Measurements from ENCODE around the gene POLR2J. TPM values are rescaled to one million over a fixed set of nuclear protein-coding genes. Genes with fewer than 3 reads are reported as not detected.

POLR2J gene
- total RNA-seq, 2 experiments from 2014 or later: 35.8 to 39.7 TPM

GRCh38 chr7:102463841-102464576 is 14.7 kb downstream of the POLR2J start:
- intact Hi-C loops (cut with DNase I, micrococcal nuclease): loop anchor here in 1 of 2 experiments (1.0 to 10.0 kb wide), 2 partner anchors 31 to 1379 kb away; partner anchors contain the start of genes ORAI2 and TRIM56

GRCh38 chr7:102460467-102460866 is 18.3 kb downstream of the POLR2J start:
- no peak overlapping the region for H3K27ac Mint-ChIP-seq
- Histone ChIP-seq H3K36me3 (ENCODE audit: insufficient read depth, low read length) (peaks cover 37% of the 10 kb centered on the region), H3K4me3 (ENCODE audit: low read length) (no peak overlapping the region), H3K4me1 (ENCODE audit: insufficient read depth, low read length) (peaks cover 34% of the 10 kb centered on the region), H3K27me3 (ENCODE audit: control insufficient read depth in 1 of 2, insufficient read depth in 2 of 2, low read length in 2 of 2) (no peaks in the 10 kb centered on the region), H3K27ac (ENCODE audit: low read depth in 1 of 2, low read length in 2 of 2) (no peak overlapping the region), H3K9me3 (ENCODE audit: control insufficient read depth in 1 of 2, insufficient read depth in 1 of 2, low read length in 2 of 2) (no peaks in the 10 kb centered on the region)
- no peaks in the 10 kb centered on the region for H3K27me3 Mint-ChIP-seq
- no peak for TF ChIP-seq CTCF (IDR thresholded peaks at IDR 0.05)
- ATAC-seq (ENCODE audit: poor library complexity): no peak
- no peaks in the 10 kb centered on the region for H3K9me3 Mint-ChIP-seq
- DNase-seq: no peak
- intact Hi-C loops (cut with DNase I, micrococcal nuclease): loop anchor here in 1 of 2 experiments (10.0 kb wide), 1 partner anchor 1376 kb away; the partner anchor contains the start of gene TRIM56
- POLR2A ChIA-PET: no interaction called here
- CTCF ChIA-PET: no interaction called here
- H3K4me3 Mint-ChIP-seq: no peak overlapping the region
- peaks cover 18% of the 10 kb centered on the region for H3K4me1 Mint-ChIP-seq (ENCODE audit: low read depth)
- H3K36me3 Mint-ChIP-seq (ENCODE audit: low read depth): peaks cover 30% of the 10 kb centered on the region

More at GRCh38 chr7:102463841-102464576, 14.7 kb downstream of the POLR2J start:
- H3K9me3 Mint-ChIP-seq: no peaks in the 10 kb centered on the region
- Histone ChIP-seq H3K4me1 (ENCODE audit: insufficient read depth, low read length) (peaks cover 52% of the 10 kb centered on the region), H3K4me3 (ENCODE audit: low read length) (peak overlapping the region; percentile 99), H3K27ac (ENCODE audit: low read depth in 1 of 2, low read length in 2 of 2) (peak overlapping the region; percentile 29 to 46), H3K27me3 (ENCODE audit: control insufficient read depth in 1 of 2, insufficient read depth in 2 of 2, low read length in 2 of 2) (no peaks in the 10 kb centered on the region), H3K36me3 (ENCODE audit: insufficient read depth, low read length) (peaks cover 22% of the 10 kb centered on the region), H3K9me3 (ENCODE audit: control insufficient read depth in 1 of 2, insufficient read depth in 1 of 2, low read length in 2 of 2) (no peaks in the 10 kb centered on the region)
- peak overlapping the region; percentile 75 for H3K27ac Mint-ChIP-seq
- ATAC-seq (ENCODE audit: poor library complexity) (no peak), DNase-seq (no peak)
- POLR2A ChIA-PET: interaction anchor here (0.7 to 3.8 kb wide), 6 partner anchors 26 to 72 kb away, joined by 3 to 25 read pairs (median 3); partner anchors contain the start of gene PRKRIP1
- peaks cover 17% of the 10 kb centered on the region for H3K36me3 Mint-ChIP-seq (ENCODE audit: low read depth)
- CTCF ChIA-PET: interaction anchor here (0.6 to 2.8 kb wide), 4 partner anchors 15 to 60 kb away, joined by 3 to 13 read pairs (median 4); no protein-coding TSS in a partner anchor
- TF ChIP-seq CTCF (IDR thresholded peaks at IDR 0.05): no peak
- H3K4me1 Mint-ChIP-seq (ENCODE audit: low read depth): peaks cover 34% of the 10 kb centered on the region
- H3K4me3 Mint-ChIP-seq: peak overlapping the region; percentile 92
- H3K27me3 Mint-ChIP-seq: no peaks in the 10 kb centered on the region

- Mint-ChIP-seq H3K27me3 (no peaks in the 10 kb centered on the region), H3K36me3 (ENCODE audit: low read depth) (peaks cover 30% of the 10 kb centered on the region), H3K9me3 (no peaks in the 10 kb centered on the region), H3K4me3 (no peak overlapping the region), H3K4me1 (ENCODE audit: low read depth) (peaks cover 14% of the 10 kb centered on the region), H3K27ac (no peak overlapping the region)
- Histone ChIP-seq H3K27ac (ENCODE audit: low read depth in 1 of 2, low read length in 2 of 2) (no peak overlapping the region), H3K36me3 (ENCODE audit: insufficient read depth, low read length) (peaks cover 37% of the 10 kb centered on the region), H3K4me1 (ENCODE audit: insufficient read depth, low read length) (peaks cover 27% of the 10 kb centered on the region), H3K27me3 (ENCODE audit: control insufficient read depth in 1 of 2, insufficient read depth in 2 of 2, low read length in 2 of 2) (no peaks in the 10 kb centered on the region), H3K9me3 (ENCODE audit: control insufficient read depth in 1 of 2, insufficient read depth in 1 of 2, low read length in 2 of 2) (no peaks in the 10 kb centered on the region), H3K4me3 (ENCODE audit: low read length) (no peak overlapping the region)
- TF ChIP-seq CTCF (IDR thresholded peaks at IDR 0.05): no peak
- DNase-seq (no peak), ATAC-seq (ENCODE audit: poor library complexity) (no peak)
- intact Hi-C loops (cut with DNase I, micrococcal nuclease): loop anchor here in 1 of 2 experiments (5.0 kb wide), 1 partner anchor 182 kb away; no protein-coding TSS in a partner anchor
- ChIA-PET POLR2A (no interaction called here), CTCF (interaction anchor here (1.3 kb wide), 1 partner anchor 47 kb away, joined by 4 read pairs; no protein-coding TSS in a partner anchor)
These were observed 19.4 kb downstream of the POLR2J start for GRCh38 chr7:102459221-102459844.
